PC-3 (cell line): ENCODE data around the gene LZTFL1.

Experiments used
- CTCF ChIP-seq: fragments of 300-600 bp; sonication (generic); conservative IDR thresholded peaks from 2 replicates; pipeline ENCODE4 v1.5.1; 2017; ENCODE audit warnings: antibody characterized with exemption, low read depth, mild to moderate bottlenecking, low read length
- EZH2 ChIP-seq: fragments of 300-600 bp; sonication (generic); IDR thresholded peaks from one replicate; pipeline ENCODE4 v1.6.1; 2017; ENCODE audit warnings: antibody characterized with exemption, mild to moderate bottlenecking, low read length; ENCODE audit not compliant: unreplicated experiment

- TF ChIP-seq CTCF, result no peak
- TF ChIP-seq EZH2, result no peak
Observed at GRCh38 chr3:45814322-45814721, 27.6 kb downstream of the LZTFL1 start.
